Ishikawa (cell line): Measurements from ENCODE around the gene PDIA5.

ENCODE experiments used
- CEBPB ChIP-seq: IDR thresholded peaks from 2 replicates; pipeline ENCODE4 v1.6.1; 2012
- CREB1 ChIP-seq: IDR thresholded peaks from 2 replicates; pipeline ENCODE4 v1.6.1; 2012; ENCODE audit warnings: low read depth
- EGR1 ChIP-seq: IDR thresholded peaks from 2 replicates; pipeline ENCODE4 v1.6.1; 2012
- EP300 ChIP-seq: IDR thresholded peaks from 2 replicates; pipeline ENCODE4 v1.6.1; 2012; ENCODE audit warnings: borderline replicate concordance
- FOXM1 ChIP-seq: IDR thresholded peaks from 2 replicates; pipeline ENCODE4 v1.6.1; 2012; ENCODE audit warnings: low read depth, borderline replicate concordance
- NFIC ChIP-seq: IDR thresholded peaks from 2 replicates; pipeline ENCODE4 v1.6.1; 2012
- RAD21 ChIP-seq: IDR thresholded peaks from 2 replicates; pipeline ENCODE4 v1.6.1; 2012; ENCODE audit warnings: low read depth
- TAF1 ChIP-seq: IDR thresholded peaks from 2 replicates; pipeline ENCODE4 v1.6.1; 2012; ENCODE audit warnings: low read depth, mild to moderate bottlenecking
- TCF12 ChIP-seq: IDR thresholded peaks from 2 replicates; pipeline ENCODE4 v1.6.1; 2012; ENCODE audit warnings: low read depth
- TEAD4 ChIP-seq: IDR thresholded peaks from 2 replicates; pipeline ENCODE4 v1.6.1; 2012
- YY1 ChIP-seq: IDR thresholded peaks from 2 replicates; pipeline ENCODE4 v1.6.1; 2012; ENCODE audit warnings: low read depth
- ZBTB7A ChIP-seq: IDR thresholded peaks from 2 replicates; pipeline ENCODE4 v1.6.1; 2012; ENCODE audit warnings: low read depth
- TF ChIP-seq, protein P1 (sequence below): IDR thresholded peaks from 2 replicates; pipeline ENCODE4 v1.6.1; 2012; ENCODE audit warnings: low read depth, mild to moderate bottlenecking
- TF ChIP-seq, protein P2 (sequence below): IDR thresholded peaks from 2 replicates; pipeline ENCODE4 v1.6.1; 2012
- TF ChIP-seq, protein P3 (sequence below): IDR thresholded peaks from 2 replicates; pipeline ENCODE4 v1.6.1; 2012

Gene PDIA5

DNA sequence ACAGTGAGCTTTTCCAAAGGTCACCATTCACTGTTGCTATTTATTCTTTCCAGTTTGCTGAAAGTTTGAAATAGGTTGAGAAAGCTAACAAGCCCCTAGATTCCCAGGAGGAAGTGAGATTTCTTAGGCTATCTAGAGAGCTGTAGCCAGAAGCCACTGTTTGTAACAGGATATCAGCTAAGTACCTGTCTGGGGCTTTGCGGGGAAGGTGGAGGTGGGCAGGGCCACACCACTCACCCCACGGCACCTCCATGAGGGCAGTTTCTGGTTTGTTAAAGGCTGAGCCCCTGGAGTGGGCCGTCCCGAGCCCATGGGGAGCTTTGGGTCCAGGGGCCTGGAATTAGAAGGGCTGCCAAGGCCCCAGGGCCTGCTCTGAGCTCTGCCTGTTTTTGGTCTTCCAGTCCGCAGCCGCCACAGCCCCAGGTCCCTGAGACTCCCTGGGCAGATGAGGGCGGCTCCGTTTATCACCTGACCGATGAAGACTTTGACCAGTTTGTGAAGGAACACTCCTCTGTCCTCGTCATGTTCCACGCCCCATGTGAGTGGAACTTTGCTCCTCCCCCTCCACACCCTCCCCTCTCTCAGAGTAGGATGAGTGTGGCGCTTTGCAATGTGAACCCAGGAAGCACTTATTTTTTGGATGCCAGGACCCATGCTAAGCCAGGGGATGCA, 63.4 kb downstream of the PDIA5 start:
- TF ChIP-seq YY1 (no peak), TEAD4 (no peak), NFIC (no peak), TCF12 (no peak), EGR1 (no peak), EP300 (no peak), FOXM1 (no peak), TAF1 (no peak), ZBTB7A (no peak), CEBPB (no peak), RAD21 (no peak), CREB1 (no peak)
- TF ChIP-seq, protein P1, sequence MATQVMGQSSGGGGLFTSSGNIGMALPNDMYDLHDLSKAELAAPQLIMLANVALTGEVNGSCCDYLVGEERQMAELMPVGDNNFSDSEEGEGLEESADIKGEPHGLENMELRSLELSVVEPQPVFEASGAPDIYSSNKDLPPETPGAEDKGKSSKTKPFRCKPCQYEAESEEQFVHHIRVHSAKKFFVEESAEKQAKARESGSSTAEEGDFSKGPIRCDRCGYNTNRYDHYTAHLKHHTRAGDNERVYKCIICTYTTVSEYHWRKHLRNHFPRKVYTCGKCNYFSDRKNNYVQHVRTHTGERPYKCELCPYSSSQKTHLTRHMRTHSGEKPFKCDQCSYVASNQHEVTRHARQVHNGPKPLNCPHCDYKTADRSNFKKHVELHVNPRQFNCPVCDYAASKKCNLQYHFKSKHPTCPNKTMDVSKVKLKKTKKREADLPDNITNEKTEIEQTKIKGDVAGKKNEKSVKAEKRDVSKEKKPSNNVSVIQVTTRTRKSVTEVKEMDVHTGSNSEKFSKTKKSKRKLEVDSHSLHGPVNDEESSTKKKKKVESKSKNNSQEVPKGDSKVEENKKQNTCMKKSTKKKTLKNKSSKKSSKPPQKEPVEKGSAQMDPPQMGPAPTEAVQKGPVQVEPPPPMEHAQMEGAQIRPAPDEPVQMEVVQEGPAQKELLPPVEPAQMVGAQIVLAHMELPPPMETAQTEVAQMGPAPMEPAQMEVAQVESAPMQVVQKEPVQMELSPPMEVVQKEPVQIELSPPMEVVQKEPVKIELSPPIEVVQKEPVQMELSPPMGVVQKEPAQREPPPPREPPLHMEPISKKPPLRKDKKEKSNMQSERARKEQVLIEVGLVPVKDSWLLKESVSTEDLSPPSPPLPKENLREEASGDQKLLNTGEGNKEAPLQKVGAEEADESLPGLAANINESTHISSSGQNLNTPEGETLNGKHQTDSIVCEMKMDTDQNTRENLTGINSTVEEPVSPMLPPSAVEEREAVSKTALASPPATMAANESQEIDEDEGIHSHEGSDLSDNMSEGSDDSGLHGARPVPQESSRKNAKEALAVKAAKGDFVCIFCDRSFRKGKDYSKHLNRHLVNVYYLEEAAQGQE: no peak
- TF ChIP-seq, protein P2, sequence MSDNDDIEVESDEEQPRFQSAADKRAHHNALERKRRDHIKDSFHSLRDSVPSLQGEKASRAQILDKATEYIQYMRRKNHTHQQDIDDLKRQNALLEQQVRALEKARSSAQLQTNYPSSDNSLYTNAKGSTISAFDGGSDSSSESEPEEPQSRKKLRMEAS: no peak
- TF ChIP-seq, protein P3, sequence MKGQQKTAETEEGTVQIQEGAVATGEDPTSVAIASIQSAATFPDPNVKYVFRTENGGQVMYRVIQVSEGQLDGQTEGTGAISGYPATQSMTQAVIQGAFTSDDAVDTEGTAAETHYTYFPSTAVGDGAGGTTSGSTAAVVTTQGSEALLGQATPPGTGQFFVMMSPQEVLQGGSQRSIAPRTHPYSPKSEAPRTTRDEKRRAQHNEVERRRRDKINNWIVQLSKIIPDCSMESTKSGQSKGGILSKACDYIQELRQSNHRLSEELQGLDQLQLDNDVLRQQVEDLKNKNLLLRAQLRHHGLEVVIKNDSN: no peak

DNA sequence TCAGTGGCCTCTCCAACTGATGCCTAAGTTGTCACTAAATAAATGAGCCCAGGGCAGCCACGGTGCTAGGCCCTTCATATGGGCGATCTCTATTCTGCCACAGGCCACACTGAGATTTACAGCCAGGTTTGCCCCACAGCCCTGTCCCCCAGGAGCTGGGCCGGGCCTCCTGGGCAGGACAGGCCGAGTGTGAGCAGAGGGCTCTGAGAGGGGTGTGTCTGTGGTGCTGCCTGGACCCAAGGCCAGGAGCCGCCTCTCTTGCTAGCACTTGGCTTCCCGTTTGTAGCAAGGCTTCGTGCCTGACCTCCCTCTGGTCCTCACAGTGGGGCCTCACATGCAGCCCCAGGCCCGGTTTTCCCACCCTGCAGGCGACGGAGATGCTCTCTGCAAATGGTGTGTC, 67.8 kb downstream of the PDIA5 start:
- TF ChIP-seq, protein P2: no peak
- no peak for TF ChIP-seq TCF12
- TF ChIP-seq, protein P3: no peak
- TF ChIP-seq CEBPB: no peak
- TF ChIP-seq EP300: no peak
- TF ChIP-seq TAF1: no peak
- TF ChIP-seq TEAD4: no peak
- no peak for TF ChIP-seq NFIC
- TF ChIP-seq ZBTB7A: no peak
- TF ChIP-seq, protein P1: no peak
- TF ChIP-seq FOXM1: no peak
- no peak for TF ChIP-seq EGR1
- no peak for TF ChIP-seq YY1
- TF ChIP-seq RAD21: no peak
- TF ChIP-seq CREB1: no peak

DNA sequence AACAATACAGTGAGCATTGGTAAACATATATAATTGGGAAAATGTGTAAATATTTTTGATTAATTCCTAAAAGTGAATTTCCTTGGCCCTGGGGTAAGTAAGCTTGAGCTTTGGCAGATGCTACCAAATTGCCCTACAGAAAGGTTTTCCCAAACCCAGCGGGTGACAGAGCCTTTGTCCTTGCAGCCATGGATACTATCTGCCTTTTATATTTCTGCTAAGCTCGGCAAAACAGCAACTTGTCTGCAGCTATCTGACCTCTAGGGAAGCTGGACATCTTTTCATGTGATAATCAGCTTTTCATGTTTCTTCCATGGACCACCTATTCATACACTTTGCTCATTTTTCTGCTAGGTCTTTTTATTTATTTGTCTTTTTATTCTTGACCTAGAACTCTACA, 70.2 kb downstream of the PDIA5 start:
- no peak for TF ChIP-seq YY1
- TF ChIP-seq EP300: no peak
- TF ChIP-seq TAF1: no peak
- no peak for TF ChIP-seq CREB1
- no peak for TF ChIP-seq ZBTB7A
- no peak for TF ChIP-seq CEBPB
- TF ChIP-seq, protein P2: no peak
- no peak for TF ChIP-seq NFIC
- TF ChIP-seq EGR1: no peak
- TF ChIP-seq RAD21: no peak
- no peak for TF ChIP-seq TEAD4
- TF ChIP-seq, protein P1: no peak
- TF ChIP-seq, protein P3: no peak
- TF ChIP-seq TCF12: no peak
- TF ChIP-seq FOXM1: no peak
